Measurements from ENCODE around the gene NRXN3. TPM values are rescaled to one million over a fixed set of nuclear protein-coding genes. Genes with fewer than 3 reads are reported as not detected.
A peak's percentile ranks its signal among the peaks of the same experiment; 100 is the strongest.

The NRXN3 gene
- total RNA-seq, 1 experiment from 2014 or later, result 1.1 TPM

GRCh38 chr14:78509516-78509915, 339.3 kb downstream of the NRXN3 start:
- H3K4me1 ChIP-seq (ENCODE audit: insufficient read depth, low read length), result no peaks in the 10 kb centered on the region
- no peaks in the 10 kb centered on the region for H4K20me1 ChIP-seq (ENCODE audit: low read length)
- H3K27ac ChIP-seq (ENCODE audit: low read length), result no peak overlapping the region
- TF ChIP-seq CTCF (conservative IDR thresholded peaks at IDR 0.05; ENCODE audit: low read depth, low read length) (no peak), EZH2phosphoT487 (IDR thresholded peaks at IDR 0.05; ENCODE audit: borderline replicate concordance, low read length) (no peak), EZH2 (IDR thresholded peaks at IDR 0.05; ENCODE audit: low read length, unreplicated experiment) (no peak)
- intact Hi-C loops (cut with micrococcal nuclease), result no loop called here
- DNase-seq (no peak), ATAC-seq (no peak)
- no peaks in the 10 kb centered on the region for H3K36me3 ChIP-seq (ENCODE audit: low read depth, low read length)
- no peaks in the 10 kb centered on the region for H3K9me2 ChIP-seq (replicated peaks; ENCODE audit: low read length)
- peaks cover 7% of the 10 kb centered on the region; the same call in 1 of the 2 replicates for H3K9me3 ChIP-seq (ENCODE audit: low read length)
- H3K79me2 ChIP-seq (ENCODE audit: low read length), result no peaks in the 10 kb centered on the region
- no peaks in the 10 kb centered on the region for H3K27me3 ChIP-seq (ENCODE audit: low read length)
- no peak overlapping the region for H2AFZ ChIP-seq (ENCODE audit: low read length)
- H3K4me2 ChIP-seq (ENCODE audit: low read length), result no peak overlapping the region
- ChIA-PET POLR2A (ENCODE audit: unreplicated experiment) (no interaction called here), CTCF (no interaction called here)
- H3K4me3 ChIP-seq (ENCODE audit: low read length), result no peak overlapping the region
- H3K9ac ChIP-seq (ENCODE audit: low read length), result no peak overlapping the region
- H3F3A ChIP-seq (ENCODE audit: low read length, unreplicated experiment), result no peaks in the 10 kb centered on the region
- no TSS peak for BruUV-seq (replicated peaks)

GRCh38 chr14:78512021-78512420, 341.8 kb downstream of the NRXN3 start:
- Histone ChIP-seq H2AFZ (ENCODE audit: low read length) (no peak overlapping the region), H3K36me3 (ENCODE audit: low read depth, low read length) (no peaks in the 10 kb centered on the region), H3K27me3 (ENCODE audit: low read length) (no peaks in the 10 kb centered on the region), H3K9me2 (replicated peaks; ENCODE audit: low read length) (no peaks in the 10 kb centered on the region), H3K4me3 (ENCODE audit: low read length) (no peak overlapping the region), H3K9ac (ENCODE audit: low read length) (no peak overlapping the region), H3K4me1 (ENCODE audit: insufficient read depth, low read length) (no peaks in the 10 kb centered on the region), H3K79me2 (ENCODE audit: low read length) (no peaks in the 10 kb centered on the region), H4K20me1 (ENCODE audit: low read length) (no peaks in the 10 kb centered on the region), H3K9me3 (ENCODE audit: low read length) (peaks cover 12% of the 10 kb centered on the region; the same call in 1 of the 2 replicates), H3K27ac (ENCODE audit: low read length) (no peak overlapping the region), H3F3A (ENCODE audit: low read length, unreplicated experiment) (no peaks in the 10 kb centered on the region), H3K4me2 (ENCODE audit: low read length) (no peak overlapping the region)
- intact Hi-C loops (cut with micrococcal nuclease), result no loop called here
- BruUV-seq (replicated peaks), result no TSS peak
- ChIA-PET CTCF (no interaction called here), POLR2A (ENCODE audit: unreplicated experiment) (no interaction called here)
- TF ChIP-seq CTCF (conservative IDR thresholded peaks at IDR 0.05; ENCODE audit: low read depth, low read length) (no peak), EZH2 (IDR thresholded peaks at IDR 0.05; ENCODE audit: low read length, unreplicated experiment) (no peak), EZH2phosphoT487 (IDR thresholded peaks at IDR 0.05; ENCODE audit: borderline replicate concordance, low read length) (no peak)
- DNase-seq (no peak), ATAC-seq (no peak)

GRCh38 chr14:78519863-78520262, 349.7 kb downstream of the NRXN3 start:
- no TSS peak for BruUV-seq (replicated peaks)
- POLR2A ChIA-PET (ENCODE audit: unreplicated experiment), result no interaction called here
- no peak for ATAC-seq

More at GRCh38 chr14:78519863-78520262, 349.7 kb downstream of the NRXN3 start:
- H3K27ac ChIP-seq (ENCODE audit: low read length), result no peak overlapping the region
- intact Hi-C loops (cut with micrococcal nuclease), result no loop called here
- no peaks in the 10 kb centered on the region for H3K4me1 ChIP-seq (ENCODE audit: insufficient read depth, low read length)
- no peak overlapping the region for H3K4me3 ChIP-seq (ENCODE audit: low read length)
- no peaks in the 10 kb centered on the region for H3K9me2 ChIP-seq (replicated peaks; ENCODE audit: low read length)
- no peaks in the 10 kb centered on the region for H3K27me3 ChIP-seq (ENCODE audit: low read length)
- H4K20me1 ChIP-seq (ENCODE audit: low read length), result no peaks in the 10 kb centered on the region
- CTCF ChIA-PET, result no interaction called here
- H3K9ac ChIP-seq (ENCODE audit: low read length), result no peak overlapping the region
- no peaks in the 10 kb centered on the region for H3K36me3 ChIP-seq (ENCODE audit: low read depth, low read length)
- peak; percentile 26 for DNase-seq
- peaks cover 11% of the 10 kb centered on the region; the same call in 1 of the 2 replicates for H3K9me3 ChIP-seq (ENCODE audit: low read length)
- no peak for TF ChIP-seq CTCF (conservative IDR thresholded peaks at IDR 0.05; ENCODE audit: low read depth, low read length)
- TF ChIP-seq EZH2 (IDR thresholded peaks at IDR 0.05; ENCODE audit: low read length, unreplicated experiment), result no peak
- no peak for TF ChIP-seq EZH2phosphoT487 (IDR thresholded peaks at IDR 0.05; ENCODE audit: borderline replicate concordance, low read length)
- no peaks in the 10 kb centered on the region for H3F3A ChIP-seq (ENCODE audit: low read length, unreplicated experiment)
- H2AFZ ChIP-seq (ENCODE audit: low read length), result no peak overlapping the region
- H3K79me2 ChIP-seq (ENCODE audit: low read length), result no peaks in the 10 kb centered on the region
- no peak overlapping the region for H3K4me2 ChIP-seq (ENCODE audit: low read length)
